ENCODE data around the gene TAS2R30.

- TF ChIP-seq POLR2AphosphoS5 (IDR thresholded peaks at IDR 0.05; ENCODE audit: insufficient read depth in 1 of 2, low read depth in 1 of 2) (no peak), POLR2A (IDR thresholded peaks at IDR 0.05) (no peak)
Observed at GRCh38 chr12:11150832-11151231, 16.4 kb upstream of the TAS2R30 start.
